NCI-H2029 treated with DMSO at 0.1 percent for 48 hours (cell line): Measurements from ENCODE around the gene TBX4.
"Not testable (repeated sequence)": the region's sequence is repeated elsewhere in the genome, so short reads cannot be mapped to it uniquely, and the experiment has no call there.

ENCODE experiments used
- DNase-seq: peaks from one replicate; lab custom pipeline; 2025; lab: John Stamatoyannopoulos, UW

Gene TBX4

DNA sequence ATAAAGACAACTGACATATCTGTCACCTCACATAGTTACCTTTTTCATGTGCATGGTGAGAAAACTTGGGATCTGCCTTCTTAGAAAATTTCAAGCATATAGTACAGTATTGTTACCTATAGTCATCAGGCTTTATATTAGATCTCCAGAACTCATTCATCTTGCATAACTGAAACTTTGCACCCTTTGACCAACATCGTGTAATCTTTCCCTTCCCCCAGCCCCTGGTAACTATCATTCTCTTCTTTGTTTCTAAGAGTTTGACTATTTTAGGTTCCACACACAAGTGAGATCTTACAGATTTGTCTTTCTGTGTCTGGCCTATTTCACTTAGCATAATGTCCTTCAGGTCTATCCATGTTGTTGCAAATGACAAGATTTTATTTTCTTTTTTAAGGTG lies 22.9 kb upstream of the TBX4 start:
- no peak for DNase-seq

DNA sequence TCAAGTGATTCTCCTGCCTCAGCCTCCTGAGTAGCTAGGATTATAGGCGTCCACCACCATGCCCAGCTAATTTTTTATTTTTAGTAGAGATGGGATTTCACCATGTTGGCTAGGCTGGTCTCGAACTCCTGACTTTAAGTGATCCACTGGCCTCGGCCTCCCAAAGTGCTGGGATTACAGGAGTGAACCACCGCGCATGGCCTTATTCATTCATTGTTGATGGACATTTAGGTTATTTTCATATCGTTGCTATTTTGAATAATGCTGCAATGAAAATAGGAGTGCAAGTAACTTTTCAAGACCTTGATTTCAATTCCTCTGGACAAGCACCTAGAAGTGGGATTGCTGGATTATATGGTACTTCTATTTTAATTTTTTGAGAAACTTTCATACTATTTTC lies 22.4 kb upstream of the TBX4 start:
- not testable (repeated sequence) for DNase-seq

DNA sequence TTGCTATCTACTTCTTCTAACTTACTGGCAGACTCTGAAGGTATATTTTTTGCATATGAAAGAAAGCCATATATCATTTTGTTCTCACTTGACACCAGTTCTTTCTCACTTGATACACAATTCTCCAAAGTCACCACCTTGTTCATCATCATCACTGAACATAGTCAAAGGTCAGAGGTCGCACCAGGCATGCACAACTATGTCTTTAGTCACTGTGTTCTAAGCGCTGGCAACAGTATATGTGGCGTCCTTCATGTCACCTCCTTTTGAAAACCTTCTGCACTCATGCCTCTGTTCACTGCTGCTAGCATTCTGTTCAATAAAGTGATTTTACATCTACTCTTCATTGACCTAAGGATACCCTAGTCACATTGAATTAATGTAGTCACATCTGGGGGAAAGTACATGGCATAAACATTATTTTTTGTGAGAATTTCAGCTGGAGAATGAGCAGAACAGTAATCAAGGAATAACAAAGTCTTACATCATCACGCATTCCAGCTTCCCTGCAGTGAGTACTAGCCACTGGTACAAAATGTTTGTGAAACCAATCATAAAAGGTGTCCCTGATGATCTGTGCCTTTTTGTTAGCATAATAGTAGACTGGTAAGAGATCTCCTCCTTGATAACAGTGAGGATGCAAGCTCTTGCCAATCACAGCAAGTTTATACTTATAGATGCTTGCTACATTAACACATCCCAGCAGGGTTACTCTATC lies 20.5 kb upstream of the TBX4 start:
- no peak for DNase-seq

DNA sequence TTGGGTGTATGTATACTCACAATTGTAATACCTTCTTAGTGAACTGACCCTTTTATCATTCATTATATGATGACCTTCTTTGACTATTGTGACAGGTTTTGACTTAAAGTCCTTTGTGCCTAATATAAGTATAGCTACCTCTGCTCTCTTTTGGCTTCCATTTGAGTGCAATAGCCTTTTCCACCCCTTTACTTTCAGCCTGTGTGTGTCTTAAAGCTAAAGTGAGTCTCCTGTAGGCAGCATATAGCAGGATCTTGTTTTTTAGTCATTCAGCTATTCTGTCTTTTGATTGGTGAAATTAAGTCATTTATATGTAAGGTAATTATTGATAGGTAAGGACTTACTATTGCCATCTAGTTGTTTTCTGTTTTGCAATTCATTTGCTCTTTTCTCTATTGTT lies 15.9 kb upstream of the TBX4 start:
- DNase-seq = no peak

DNA sequence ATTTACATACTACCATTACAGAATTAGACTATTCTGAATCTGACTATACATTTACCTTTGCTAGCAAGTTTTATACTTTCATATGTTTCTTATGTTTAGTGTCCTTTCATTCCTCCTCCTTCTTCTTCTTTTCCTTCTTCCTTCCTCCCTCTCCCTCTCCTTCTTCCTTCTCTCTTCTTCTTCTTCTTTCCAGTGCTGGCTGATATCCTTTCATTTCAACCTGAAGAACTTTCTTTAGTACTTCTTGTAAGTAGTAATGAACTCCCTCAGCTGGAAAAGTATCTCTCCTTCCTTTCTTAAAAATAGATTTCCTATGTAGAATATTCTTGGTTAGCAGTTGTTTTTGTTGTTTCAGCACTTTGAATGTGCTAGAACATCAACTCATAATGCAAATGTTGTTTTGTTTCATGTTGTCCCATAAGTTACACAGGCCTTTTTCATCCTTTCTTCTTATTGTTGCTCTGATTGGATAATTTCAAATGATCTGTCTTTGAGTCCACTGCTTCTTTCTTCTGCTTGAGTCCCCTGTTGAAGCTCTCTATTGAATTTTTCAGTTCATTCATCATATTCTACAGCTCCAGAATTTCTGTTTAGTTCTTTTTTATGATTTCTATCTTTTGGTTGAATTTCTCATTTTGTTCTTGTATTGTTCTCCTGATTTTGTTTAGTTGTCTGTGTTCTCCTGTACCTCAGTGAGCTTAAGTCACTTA lies 15.1 kb upstream of the TBX4 start:
- DNase-seq = no peak

DNA sequence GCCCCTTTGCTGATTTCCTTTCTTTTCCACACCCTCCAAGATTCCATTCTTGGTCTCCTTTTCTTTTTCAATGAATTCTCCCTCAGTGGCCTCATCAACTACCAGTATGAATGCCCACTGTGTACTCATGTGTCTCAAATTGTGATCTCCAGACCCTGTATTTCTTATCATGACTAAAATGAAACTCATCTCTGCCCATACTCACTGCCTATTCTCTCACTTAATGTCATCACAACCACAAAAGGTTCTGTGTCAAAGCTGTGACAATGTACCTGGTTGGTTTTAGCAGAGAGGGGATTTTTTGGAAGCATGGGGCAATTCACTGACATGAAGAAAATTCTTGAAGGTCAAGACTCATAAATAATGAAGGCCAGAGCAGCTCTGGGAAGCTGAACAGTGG lies 11.5 kb upstream of the TBX4 start:
- DNase-seq = no peak

DNA sequence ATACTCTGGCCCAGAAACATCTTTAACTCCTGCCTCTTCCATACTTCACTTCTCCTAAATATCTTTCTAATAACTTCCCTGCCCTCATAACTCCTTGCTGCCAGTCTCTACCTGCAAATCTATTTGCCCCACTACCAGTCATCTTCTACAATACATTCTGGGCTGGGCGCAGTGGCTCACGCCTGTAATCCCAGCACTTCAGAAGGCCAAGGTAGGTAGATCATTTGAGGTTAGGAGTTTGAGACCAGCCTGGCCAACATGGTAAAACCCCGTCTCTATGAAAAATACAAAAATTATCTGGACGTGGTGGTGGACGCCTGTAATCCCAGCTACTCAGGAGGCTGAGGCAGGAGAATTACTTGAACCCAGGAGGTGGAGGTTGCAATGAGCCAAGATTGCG lies 10.7 kb upstream of the TBX4 start:
- DNase-seq = not testable (repeated sequence)

DNA sequence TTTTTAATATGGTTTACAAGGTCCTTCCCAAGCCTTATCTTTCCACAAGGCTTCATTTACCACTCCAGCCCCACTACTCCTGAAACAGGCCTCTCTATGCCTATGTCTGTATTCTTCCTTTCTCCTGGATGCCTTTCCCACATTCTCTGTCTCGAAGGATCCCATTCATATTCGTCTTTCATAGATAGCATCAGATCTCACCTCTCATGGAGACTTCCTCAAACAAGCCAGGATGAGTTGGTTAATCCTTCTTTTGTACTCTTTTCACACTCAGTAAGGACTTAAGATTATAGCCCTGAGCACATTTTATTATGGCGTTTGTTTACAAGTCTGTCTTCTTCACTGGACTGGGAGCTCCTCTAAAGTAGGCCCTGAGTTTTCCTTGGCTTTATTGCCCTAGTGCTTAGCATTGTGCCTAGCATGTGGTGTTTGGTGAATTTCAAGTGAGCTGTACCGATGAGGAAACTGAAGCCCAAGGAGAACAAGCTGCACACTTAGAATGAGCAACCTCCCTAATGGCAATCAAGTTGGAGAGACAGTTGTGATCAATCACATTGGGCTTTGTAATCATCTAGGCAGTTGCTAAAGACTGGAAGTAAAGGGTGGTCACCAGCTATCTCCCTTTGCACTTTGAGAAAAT lies 10.0 kb upstream of the TBX4 start:
- no peak for DNase-seq

DNA sequence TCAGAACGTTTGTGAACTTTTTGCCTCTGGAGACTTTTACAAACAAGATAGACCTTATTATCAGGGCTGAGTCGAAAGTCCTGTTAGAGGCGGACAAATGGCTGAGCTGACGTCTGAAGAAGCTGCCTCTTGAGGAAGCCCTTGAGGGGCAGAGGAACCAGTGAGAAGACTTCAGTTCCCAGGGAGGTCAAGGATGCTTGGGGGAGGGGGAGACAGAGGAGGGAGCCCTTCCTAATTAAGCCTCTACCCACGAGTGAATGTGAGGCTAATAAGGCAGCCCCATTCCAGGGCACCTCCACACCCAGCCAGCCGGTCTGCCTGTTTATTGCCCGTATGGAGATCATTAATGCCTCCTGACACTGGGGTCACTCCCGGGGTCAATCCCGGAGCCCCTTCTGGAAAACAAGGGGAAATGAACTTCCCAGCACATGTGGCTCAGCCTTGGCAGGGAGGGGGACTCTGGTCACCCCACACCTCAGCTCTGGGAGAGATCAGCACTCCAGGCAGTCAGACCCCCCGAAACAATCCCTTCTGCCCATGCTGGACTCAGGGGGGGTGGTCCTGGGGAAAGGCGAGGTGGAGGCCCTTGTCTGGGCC lies 9.2 kb upstream of the TBX4 start:
- no peak for DNase-seq

DNA sequence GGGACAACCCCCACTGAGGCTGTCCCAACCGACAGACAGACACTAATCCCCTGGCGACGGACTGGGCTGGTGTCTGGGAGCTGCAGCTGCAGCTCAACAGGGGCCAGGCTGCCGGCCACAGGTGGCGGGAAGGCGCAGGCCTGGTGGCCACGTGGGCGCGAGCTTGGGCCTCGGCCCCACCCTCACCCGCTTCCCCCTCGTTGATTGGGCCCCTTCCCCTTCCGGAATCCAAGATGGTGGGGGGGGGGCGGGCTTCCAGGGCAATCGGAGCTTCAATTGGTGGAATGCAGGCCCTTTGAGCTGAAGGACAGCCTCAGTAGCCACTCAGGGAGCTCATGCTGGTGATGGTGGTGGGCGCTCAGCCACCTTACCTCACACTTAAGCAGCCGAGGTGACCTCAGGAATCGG lies 8.7 kb upstream of the TBX4 start:
- no peak for DNase-seq

DNA sequence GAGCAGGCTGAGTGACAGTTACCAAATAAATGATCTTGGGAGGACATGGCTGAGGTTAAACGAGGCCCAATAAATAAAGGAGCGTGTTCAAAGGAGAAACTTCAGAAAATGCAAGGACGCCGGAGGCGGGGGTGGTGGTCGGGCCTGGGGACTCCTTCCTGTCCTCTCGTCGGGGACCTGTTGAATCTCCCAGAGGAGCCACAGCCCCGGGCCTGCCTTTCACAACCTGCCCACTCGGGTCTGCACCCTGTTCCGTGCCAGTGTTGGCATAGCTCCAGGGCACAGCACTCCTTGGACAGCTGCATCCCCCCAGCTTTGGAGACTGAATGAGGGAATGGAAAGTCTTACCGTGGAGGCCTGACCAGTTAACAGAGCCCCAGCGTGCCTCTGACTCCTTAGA lies 8.1 kb upstream of the TBX4 start:
- DNase-seq = no peak

DNA sequence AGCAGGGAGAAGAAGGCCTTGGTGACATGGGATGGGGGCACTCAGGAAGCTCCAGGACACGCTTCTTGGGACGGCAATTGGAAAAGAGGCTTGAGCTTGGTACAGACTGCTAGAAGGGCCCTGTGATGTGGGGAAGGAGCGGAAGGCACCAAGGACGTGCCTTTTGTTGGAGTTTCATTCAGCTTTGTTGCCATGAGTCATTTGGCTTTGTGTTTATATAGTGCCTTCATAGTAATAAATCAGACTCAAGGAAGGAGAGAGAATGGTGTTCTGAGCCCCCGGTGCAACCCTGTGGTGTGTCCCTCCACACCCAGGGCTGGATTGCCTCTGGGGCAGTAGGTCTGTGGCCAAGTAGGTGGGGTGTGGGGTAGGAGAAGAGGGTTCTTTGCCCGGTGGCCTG lies 7.4 kb upstream of the TBX4 start:
- no peak for DNase-seq

DNA sequence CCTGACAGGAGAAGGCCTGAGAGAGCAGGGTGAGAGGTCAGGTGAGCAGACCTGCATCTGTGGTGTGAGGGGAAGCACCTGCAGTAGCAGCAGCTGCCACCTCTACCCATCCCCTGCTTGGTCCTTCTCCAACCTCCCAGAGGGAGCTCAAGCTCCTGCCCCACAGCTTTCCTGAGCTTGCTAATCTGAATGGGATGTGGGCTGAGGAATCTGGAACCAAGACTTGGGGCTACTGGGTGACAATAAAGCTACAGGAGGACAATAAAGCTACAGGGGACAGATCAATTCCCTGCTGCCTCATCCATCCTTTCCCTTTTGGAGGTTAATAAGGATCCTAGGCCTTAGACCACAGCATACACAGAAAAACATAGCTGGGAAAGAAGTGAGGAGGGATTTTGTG lies 4.9 kb upstream of the TBX4 start:
- no peak for DNase-seq

DNA sequence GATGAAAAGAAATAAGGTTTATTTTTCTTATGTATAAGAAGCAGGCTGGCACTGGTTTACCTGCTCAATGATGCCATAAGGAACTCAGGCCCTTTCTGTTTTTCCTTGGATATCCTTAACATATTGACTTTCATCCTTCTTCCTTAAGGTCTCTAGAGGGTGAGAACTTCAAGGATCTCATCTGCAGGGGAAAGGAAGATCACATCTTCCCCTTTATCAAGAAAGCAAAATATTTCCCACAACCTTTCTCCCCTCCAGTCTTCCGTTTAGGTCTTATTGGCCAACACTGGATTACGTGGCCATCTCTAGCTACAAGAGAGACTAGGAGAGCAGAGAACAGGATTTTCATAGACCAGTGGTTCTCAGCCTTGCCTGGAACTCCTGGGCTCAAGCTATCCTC lies 4.2 kb upstream of the TBX4 start:
- no peak for DNase-seq

DNA sequence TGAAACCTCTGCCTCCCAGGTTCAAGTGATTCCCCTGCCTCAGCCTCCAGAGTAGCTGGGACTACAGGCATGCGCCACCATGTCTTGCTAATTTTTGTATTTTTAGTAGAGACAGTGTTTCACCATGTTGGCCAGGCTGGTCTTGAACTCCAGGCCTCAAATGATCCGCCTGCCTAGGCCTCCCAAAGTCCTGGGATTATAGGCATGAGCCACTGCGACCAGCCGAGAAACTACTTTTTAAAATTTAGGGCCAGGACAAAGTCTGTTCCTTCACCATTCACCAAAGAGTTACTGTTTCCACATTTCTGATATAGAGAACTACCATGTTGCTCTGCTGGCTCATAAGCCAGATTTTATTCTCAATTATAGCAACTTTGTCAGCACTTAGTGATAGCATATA lies 3.1 kb upstream of the TBX4 start:
- not testable (repeated sequence) for DNase-seq

DNA sequence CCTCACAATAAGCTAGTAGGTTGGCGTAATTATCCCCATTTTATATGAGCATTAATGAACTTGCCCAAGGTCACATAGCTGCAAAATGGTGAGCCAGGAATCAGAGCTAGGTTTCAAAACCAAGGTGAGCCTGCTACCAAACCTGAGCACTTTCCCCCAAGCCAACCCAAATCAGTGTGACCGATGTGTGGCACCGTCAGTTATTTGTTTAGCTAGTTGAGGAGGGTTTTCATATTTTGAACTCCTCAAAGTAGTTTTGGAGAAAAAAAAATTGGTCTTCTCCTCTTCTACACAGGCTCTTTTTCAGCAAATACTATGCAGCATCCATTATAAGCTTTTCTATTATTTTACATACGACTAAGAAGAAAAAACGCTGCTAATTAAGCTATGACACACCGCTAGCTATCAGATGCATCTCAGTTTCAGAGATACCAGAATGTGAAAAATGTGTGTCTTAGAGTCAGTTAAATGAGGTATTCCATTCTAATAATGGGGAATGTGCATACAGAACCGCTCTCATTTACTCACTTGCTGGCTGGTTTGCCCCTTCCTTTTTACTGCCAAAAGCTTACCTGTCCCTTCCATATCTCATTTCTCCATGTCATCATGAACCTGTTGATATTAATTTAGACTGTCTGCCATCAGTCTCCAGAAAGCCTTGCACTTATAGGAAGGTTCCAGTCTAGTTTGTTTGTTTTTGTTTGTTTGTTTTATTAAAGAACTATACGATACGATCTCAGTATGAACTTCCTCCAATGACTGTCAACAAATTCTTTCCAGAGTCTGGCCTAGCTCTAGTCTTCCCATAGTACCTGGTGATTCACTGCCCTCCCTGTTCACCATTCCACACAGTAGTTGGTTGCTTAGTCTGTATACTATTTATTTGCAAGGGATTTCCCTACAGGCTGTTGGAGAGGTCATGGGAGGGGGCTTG lies 2.2 kb upstream of the TBX4 start:
- DNase-seq = no peak

DNA sequence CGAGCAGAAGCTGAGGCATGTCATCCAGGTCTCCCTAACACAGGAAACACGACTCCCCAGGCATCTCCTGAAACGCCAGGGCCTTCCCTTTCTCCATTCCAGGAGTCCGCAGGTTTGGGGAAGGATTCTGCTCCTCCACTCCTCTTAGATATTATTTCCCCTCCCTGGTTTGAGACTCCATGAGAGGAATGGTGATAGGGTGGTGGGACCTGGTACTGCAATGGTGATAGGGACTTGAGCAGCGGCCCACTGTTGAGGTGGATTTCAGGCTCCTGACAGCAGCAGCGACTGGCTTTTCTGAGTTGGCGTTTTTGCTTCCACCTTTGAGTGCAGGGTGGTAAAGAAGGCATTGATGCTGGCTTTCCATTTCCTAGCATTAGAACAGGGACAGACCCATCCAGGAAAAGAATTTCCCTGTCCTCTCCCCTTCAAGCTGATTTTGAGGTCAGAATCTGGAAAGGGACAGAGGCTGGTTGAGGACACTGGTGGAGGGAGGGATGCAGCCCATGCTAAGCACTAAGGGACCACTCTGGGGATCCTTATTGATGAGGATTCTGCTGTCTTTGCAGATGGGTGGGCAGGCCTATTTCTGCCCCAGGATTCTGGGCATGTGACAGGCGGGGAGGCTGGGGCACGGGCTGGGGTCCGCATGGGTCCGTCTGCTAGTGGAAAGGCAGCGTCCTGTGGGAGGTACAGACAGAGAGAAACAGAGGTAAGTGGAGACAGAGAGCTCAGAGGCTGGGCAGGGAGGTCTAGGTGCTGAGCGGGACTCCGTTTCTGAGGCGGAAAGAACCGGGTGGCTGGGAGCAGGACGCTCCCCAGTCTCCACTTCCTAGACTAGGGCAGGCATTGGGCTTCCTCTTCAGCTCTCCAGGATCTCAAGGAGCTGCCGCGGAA lies 1.3 kb upstream of the TBX4 start:
- DNase-seq = no peak

DNA sequence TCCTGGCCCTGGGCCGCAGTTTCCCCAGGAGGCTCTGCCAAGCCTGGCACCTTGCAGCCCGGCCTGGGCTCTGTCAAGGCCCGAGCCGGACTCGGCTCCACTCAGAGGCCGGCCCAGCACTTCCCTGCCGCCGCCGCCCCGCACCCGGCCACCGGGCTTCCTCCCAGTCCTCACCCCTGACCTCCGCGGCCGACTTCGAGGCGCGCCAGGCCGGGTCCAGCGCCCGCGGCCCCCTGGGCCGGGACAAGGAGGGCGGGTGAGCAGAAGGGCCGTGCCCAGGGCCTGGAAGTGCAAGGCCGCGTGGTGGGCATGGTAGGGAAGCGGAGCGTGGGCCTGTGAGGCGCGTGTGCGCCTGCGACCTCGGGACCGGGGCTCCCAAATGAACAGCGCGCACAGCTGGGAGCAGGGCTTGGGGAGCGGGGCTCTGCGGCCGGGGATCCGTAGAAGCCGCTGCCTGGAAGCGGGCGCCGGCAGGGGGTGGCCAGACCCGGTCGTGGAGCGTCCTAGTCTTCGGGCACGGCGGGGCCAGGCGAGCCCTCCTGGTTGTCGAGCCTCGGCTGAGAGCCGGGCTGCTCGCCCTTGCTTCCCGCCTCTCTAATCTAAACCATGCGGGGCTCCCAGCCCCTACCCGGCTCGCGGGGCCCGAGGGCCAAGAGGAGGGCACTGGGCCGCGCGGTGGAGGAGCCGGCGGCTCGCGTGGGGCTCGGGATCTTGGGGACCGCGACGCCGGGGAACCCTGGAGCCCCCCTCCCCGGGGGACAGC lies 503 bp upstream of the TBX4 start:
- no peak for DNase-seq

DNA sequence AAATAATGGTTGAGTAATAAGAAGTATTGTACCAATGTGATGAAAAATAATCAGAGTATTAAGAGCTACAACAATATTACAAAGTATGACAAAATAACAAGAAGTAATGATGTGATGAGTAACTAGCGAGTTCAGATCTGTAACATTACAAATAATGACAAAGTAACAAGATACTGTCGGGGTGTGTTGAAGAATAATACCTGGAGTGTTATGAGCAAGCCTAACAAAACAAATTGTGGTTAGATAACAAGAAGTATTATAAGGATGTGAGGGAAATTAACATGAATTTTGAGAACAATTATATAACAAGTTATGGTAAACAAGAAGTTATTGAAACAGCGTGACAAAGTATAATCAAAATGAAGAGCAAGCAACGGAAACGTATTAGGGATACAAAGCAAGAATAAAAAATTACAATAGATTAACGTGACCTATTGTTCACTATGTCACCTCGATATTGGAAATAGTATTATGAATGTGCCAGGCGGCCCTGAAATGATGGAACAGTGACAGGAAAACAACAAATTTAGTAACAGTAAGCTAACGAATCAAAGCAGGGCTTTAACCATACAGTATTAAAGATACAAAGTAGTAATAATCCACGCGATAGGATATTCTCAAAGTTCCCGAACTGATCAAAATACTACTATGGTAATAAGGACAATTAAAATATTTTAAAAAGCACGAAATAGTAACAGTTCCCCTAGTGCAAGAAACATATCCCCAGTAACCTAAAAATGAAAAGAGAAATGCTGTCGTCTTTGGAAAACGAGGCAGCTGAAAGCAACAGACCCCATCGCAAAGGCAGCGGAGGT lies 1.6 kb downstream of the TBX4 start:
- DNase-seq = no peak
